Activated naive CD4-positive, alpha-beta T cell treated with anti-CD3 and anti-CD28 coated beads, Interleukin-2, amount 50 U/mL, for 16 hours (primary cell): Measurements from ENCODE around the gene CD151.

Experiments used
- DNase-seq: peaks from one replicate; pipeline ENCODE4 v3.0.0-alpha.2; 2020

CD151 gene

DNA sequence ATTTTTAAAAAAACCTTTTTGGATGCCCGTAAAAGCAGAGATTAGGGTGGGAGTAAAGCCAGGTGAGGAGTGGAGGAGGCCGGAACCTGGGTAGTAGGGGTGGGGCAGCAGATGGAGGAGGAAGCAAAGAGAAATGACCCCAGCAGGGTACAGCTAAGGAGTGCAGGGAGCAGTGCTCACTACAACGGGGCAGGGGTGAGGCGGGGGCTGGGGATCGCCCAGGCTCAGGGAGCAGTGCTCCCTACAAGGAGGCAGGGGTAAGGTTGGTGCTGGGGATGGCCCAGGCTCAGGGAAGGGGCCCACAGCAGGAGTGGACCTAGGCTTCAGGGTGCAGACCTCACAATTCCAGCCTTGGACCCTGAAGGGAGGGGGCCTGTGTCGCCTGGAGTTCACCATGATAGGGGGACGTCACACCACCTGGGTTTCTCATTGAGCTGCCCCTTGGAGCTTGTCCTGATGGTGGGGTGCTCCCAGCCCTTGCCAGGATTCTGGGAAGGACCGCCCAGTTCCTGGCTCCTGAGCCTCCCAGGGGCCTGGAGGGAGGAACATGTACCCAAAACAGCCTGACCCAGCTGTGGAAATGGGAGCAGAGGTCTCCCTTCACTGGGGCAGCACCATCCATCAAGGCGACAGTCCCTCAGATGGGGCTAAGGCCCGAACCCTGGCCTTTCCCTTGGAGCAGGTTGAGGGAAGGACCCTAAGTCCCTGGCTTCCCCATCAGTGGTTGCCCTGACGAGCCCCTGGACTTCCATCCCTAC lies 16.9 kb upstream of the CD151 start:
- DNase-seq: no peak

DNA sequence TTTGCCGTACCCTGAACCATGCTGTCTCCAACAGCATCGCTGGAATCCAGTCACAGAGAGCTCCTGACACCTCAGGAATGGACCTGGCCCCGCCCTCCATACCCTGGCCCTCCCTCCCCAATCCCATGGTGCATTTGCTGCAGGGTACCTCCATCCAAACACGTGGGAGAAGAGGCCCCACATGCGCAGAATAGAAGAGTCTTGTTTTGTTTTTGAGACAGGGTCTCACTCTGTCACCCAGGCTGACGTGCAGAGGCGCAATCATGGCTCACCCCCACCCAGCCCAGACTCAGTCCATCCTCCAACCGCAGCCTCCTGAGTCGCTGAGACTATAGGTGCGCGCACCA lies 16.3 kb upstream of the CD151 start:
- no peak for DNase-seq

DNA sequence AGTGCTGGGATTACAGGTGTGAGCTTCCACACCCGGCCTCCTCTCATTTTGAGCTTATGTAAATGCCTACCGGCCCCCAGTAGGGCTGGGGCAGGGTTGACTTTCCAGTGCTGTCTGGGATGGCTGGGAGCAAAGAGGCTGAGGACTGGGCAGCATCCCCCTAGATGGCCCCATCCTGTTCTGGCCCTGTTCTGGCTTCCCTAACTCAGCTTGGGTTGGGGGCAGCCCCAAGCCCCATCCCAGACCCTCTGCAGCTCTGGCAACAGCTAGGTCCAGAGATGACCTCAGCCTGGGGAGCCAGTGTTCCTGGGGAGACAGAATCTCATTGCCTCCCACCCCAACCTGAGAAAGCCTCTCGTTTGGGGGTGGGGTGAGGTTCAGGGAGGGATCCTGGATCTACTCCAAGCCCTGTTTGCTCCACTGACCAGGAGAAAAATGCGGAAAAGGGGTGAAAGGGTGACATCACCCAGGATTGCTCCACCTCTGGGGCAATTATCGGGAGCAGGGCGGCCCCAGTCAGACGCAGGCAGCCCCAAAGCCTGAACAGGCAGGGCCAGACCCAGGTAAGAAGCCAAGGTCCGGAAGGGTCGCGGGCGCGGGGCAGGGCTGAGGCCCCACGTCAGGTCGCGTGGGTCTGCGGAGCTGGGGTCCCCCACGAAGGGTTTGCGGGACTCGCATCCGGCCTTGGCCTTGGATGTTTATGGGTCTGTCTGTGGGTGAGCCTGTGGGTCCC lies 14.2 kb upstream of the CD151 start, which contains the start of gene PNPLA2:
Gene PNPLA2, plus strand, starts transcription at position 519 of the 733 bp plus-strand sequence. CDS start 805 bp downstream, outside the sequence.
- no peak for DNase-seq

DNA sequence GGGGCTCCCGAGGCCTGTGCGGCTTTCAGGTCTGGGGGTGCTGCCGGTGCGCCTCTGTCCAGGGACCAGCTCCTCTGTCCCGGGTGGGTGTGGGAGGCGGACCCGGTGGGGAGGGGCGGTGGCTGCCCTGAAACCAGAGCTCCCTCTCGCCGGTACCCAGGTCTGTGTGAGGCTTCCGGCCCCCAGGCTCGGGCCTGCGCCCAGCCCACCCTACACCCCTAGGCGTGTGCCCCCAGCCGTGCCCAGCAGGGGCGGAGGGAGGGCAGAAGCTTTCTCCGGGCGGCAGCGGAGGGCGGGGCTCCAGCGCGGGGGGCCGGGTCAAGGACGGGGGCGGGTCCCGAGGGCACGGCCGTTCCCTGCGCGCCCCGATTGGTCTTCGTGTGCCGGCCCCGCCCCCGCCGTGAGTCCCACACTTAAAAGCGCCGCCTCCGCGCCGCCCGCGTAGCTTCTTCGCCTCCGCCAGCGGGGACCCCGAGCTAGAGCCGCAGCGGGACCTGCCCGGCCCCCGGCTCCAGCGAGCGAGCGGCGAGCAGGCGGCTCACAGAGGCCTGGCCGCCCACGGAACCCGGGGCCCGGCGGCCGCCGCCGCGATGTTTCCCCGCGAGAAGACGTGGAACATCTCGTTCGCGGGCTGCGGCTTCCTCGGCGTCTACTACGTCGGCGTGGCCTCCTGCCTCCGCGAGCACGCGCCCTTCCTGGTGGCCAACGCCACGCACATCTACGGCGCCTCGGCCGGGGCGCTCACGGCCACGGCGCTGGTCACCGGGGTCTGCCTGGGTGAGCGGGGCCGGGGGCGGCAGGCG lies 13.4 kb upstream of the CD151 start:
- DNase-seq: peak; percentile 90

DNA sequence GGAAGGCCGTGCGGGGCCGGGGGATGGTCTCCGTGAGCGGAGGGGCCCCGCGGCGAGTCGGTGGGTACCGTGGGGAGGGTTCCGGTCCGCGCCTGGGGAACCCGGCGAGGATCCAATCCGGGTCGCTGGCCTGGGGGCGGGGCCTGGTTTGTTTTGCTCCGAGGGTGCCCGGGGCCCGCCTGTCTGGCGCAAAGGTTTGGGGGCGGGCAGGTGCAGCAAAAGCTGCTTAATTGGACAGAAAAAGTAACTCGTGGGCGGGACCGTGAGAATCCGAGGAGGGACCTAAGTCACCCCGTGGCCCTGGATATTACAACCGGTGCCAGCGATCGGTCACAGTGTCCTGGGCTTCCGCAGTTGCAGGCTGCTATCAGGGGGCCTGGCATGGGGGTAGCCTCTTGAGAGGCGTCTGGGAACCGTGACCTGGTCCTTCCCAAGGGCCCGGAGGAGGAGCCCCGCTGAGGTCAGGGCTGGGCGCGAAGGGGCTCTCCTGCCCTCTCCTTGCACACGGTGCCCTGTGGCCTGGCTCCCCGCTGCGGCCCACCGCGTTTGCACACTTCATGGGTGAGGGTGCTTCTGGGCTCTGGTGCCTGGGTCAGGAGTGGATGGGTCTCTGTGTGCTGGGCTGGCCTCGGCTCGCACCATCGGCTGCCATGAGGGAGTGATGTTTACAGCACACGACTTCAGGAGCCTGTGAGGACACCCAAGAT lies 12.7 kb upstream of the CD151 start:
- DNase-seq: peak; percentile 95

DNA sequence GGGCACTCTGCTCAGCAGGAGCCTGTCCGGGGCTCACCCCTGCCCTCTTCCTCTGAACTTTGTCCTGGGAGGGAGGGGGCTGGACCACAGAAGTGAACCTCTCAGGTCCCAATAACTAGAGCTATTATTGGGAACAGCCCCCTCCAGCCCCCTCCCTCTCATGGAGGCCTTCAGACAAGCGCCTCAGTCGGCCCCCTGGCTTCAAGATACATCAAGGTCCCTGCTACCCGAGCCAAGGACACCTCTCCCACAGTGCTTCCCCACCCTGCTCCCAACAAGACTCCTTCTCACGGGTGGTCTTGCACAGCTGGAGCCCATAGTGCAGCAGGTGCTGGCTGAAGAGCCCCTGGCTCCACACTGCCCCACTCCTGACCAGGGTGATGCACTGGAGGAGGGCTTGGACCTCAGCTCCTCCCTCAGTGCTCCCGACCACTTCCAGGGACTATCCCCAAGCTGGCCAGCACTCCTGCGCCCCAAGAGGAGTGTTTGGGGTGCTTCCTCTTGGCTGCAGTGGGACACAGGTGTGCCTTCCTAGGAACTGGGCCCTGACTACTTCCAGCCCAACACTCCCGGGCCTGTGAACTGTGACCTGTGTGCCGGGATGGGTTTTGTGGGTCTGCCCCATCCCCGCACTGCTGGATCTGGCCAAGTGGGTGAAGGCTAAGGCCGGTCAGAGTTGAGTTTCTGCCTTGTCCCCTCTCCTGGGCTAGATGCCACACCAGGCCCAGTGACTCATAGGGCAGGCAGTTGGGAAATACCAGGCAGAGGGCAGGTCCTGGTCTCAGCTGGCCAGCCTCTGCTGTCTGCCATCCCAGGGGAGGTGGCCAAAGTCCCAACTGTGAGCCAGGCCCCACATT lies 11.9 kb upstream of the CD151 start:
- no peak for DNase-seq

DNA sequence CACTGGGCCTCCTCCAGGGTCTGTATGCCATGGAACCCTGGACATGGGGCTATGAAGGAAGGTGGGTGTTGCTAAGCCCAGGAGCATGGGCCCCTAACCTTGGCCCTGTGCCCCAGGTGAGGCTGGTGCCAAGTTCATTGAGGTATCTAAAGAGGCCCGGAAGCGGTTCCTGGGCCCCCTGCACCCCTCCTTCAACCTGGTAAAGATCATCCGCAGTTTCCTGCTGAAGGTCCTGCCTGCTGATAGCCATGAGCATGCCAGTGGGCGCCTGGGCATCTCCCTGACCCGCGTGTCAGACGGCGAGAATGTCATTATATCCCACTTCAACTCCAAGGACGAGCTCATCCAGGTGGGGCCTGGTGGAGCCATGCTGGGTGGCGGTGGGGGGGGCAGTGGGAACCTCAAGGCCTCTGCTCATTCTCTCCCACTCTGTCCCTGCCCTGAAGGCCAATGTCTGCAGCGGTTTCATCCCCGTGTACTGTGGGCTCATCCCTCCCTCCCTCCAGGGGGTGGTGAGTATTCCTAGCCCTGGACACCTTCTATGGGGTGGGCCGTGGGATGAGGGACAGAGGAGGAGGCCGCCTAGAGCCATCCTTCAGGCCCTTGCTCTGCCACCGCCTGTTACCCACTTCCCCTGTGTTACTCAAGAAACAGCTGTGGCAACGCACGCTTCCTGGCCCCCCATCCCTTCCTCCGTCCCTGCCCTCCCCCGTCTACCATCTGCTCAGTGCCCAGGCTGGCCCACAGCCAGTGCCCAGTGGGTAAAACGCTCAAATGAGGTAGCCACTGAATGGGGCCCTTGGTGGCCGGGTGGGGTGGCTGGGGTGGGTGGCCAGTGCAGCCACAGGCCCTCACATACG lies 11.0 kb upstream of the CD151 start:
- DNase-seq: no peak

DNA sequence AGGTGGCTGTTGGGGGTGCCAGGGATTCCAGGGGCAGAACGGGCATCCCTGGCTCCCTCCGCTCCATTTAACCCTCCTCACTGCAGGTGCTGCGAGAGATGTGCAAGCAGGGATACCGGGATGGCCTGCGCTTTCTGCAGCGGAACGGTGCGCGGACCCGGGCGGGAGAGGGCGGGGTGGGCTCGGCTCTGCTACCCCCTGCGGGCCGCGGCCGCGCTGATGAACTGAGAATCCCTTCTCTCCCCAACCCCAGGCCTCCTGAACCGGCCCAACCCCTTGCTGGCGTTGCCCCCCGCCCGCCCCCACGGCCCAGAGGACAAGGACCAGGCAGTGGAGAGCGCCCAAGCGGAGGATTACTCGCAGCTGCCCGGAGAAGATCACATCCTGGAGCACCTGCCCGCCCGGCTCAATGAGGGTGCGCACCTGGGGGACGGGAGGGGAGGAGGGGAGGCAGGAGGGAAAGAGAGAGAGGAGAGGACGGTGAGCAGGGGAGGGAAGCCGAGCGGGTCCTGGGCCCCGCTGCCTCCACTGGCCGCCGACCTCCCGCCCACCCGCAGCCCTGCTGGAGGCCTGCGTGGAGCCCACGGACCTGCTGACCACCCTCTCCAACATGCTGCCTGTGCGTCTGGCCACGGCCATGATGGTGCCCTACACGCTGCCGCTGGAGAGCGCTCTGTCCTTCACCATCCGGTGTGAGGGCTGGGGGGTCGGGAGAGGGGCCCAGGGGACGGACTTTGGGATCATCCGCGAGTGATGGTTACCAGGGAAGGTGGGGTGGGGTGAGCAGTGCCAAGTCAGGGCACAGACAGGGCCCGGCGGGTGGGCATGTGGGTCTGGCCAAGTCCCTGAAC lies 9.1 kb upstream of the CD151 start:
- no peak for DNase-seq

DNA sequence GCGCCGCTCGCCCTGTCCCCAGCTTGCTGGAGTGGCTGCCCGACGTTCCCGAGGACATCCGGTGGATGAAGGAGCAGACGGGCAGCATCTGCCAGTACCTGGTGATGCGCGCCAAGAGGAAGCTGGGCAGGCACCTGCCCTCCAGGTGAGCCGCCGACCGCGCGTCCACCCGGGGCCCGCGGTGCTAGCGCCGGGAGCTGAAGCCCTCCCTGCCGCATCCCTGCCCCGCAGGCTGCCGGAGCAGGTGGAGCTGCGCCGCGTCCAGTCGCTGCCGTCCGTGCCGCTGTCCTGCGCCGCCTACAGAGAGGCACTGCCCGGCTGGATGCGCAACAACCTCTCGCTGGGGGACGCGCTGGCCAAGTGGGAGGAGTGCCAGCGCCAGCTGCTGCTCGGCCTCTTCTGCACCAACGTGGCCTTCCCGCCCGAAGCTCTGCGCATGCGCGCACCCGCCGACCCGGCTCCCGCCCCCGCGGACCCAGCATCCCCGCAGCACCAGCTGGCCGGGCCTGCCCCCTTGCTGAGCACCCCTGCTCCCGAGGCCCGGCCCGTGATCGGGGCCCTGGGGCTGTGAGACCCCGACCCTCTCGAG lies 8.4 kb upstream of the CD151 start:
- no peak for DNase-seq

DNA sequence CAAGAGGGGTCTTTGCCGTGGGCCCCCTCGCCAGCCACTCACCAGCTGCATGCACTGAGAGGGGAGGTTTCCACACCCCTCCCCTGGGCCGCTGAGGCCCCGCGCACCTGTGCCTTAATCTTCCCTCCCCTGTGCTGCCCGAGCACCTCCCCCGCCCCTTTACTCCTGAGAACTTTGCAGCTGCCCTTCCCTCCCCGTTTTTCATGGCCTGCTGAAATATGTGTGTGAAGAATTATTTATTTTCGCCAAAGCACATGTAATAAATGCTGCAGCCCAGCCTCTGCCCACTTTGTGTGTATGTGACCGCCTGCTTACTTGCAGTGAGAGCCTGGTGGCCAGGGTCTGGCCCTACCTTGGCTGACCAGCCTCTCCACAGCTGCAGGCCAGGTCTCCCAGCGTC lies 7.8 kb upstream of the CD151 start:
- no peak for DNase-seq

DNA sequence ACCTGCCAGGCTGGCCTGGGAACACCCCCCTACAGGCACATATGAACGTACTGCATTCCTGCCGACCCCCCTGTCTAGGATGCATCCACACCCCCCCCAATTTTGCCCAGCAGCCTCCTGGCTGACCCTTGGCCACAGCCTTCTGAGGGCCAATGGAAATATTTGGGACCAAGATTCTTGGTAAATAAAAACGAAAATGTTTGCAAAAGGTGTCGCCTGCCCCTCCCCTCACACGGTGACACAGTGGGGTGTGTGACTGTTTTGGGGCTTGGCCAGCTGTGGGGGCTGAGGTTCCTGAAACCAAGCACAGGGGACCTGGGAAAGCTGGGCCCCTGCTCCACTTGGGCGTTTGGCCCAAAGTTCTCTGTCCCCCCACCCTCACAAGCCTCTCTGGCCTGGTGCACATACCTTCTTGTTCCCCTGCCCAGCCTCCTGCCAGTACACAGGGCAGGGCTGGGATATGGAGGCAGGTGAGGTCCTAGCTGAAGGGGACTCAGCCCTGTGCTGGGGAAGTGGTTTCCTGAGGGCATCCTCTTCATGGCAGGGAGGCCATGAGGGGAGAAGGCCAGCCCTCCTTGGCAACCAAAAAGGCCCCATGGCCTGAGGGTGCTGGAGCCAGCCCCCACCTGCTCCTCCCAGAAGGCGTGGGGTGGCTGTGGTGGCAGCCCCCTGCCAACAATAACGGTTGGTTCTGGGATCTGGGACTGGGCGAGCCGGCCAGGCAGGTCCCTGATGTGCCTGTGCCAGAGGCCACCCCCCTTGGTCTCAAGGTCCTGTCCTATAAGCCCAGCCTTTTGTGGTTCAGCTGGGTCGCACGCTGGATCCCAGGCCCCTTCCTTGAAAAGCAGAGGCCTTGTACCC lies 7.2 kb upstream of the CD151 start:
- no peak for DNase-seq

DNA sequence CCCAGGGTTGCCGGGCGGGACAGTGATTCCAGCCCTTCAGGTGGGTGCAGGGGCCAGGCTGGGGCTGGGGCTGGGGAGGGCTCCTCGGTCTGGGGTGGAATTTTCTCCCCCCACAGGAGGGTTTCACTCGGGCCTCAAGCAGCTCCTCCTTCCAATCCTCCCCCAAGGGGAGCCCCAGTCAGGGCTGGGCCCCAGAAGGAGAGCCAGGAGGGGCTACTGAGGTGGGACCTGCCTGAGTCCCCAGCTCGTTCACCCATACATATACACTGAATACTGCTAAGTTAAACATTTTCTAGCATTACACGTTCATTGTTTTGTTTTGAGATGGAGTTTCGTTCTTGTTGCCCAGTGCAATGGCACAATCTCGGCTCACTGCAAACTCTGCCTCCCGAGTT lies 6.5 kb upstream of the CD151 start:
- no peak for DNase-seq

DNA sequence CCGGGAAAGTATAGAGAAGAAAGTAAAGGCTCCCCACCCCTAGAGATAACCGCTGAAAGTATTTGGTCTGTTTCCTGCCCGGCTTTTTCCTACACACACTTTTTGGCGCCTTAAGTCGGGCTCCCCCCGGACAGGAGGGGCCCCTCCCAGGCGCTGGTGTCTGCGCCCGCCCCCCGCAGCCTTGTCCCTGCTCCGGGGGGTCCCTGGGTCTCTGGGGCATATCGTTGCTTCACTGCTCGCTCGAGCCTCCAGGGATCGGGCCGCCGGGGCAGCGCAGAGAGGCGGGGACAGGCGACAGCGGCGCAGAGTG lies 6.0 kb upstream of the CD151 start:
- DNase-seq: no peak

DNA sequence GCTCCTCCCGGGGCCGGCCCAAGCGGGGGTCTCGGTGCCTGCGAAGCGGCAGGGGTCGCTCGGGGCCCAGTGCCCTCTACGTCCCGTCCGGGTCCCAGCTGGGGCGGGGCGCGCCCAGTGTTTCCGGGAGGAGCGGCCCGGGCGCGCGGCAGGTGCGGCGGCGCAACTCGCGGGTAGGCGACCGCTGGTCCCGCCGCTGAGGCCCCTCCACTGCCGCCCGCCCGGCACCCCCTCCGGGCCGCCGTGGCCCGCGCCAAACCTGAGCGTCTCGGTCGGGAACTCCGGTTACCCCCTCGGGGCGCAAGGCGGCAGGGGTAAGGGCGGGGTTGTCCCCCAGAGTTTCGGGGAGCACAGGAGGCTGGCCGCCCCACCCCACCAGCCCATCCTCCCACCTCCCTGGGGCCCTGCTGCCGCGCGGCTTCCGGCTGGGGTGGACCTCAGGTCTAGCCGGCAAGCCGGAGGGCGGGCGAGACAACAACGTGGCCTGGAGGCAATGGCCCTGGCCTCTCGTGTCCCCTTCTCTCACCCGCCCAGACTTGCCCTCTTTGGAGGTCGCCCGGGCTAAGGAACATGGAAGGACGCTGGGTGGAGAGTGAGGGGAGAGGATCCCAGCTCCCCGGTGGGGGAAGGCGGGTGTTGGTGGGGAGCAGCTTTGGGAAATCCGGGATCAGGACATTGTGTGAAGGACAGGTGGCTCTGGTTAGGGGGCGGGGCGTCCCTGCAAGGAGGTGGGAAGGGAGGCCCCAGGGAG lies 5.4 kb upstream of the CD151 start:
- no peak for DNase-seq

DNA sequence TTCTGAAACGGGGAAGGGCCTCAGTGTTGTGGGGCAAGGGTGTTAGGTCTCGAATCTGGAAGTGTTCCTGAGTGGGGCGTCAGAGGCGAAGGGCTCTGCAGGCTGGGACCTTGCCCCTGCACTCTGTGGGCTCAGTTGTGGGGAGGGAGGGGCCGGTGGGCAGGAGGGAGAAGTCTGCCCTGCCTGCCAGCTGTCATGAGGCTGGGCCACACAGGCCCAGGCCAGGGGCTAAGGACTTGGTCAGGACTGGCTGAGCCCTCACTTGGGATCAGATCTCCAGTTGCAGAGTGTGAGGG lies 4.9 kb upstream of the CD151 start, which contains the start of gene CRACR2B:
Gene CRACR2B, plus strand, starts transcription at position 23 of the 296 bp plus-strand sequence. CDS start 689 bp downstream, outside the sequence.
- no peak for DNase-seq

DNA sequence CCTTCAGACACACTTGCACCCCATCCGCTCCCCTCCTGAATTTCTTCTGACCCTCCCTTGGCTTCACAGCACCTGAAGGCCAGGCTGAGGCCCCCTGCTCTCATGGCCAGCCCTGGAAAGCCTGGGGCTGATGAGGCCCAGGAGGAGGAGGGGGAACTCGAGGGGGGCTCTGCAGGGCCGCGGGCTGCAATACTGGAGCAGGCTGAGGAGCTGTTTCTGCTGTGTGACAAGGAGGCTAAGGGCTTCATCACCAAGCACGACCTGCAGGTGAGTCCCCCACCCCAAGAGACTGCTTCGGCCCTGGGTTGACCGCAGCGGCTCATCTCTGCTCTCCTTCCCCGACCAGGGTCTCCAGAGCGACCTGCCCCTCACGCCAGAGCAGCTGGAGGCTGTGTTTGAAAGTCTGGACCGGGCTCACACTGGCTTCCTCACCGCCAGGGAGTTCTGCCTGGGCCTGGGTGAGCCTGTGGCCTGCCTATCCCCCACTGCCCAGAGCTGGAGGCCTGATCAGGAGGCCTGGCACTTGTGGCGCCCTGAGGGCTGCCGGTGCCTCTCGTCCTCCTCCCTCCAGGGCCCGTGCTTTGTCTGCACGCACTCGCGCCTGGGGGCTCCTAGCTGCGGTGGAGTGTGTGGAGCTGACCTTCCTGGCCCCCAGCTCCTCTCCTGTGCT lies 4.1 kb upstream of the CD151 start:
- no peak for DNase-seq

DNA sequence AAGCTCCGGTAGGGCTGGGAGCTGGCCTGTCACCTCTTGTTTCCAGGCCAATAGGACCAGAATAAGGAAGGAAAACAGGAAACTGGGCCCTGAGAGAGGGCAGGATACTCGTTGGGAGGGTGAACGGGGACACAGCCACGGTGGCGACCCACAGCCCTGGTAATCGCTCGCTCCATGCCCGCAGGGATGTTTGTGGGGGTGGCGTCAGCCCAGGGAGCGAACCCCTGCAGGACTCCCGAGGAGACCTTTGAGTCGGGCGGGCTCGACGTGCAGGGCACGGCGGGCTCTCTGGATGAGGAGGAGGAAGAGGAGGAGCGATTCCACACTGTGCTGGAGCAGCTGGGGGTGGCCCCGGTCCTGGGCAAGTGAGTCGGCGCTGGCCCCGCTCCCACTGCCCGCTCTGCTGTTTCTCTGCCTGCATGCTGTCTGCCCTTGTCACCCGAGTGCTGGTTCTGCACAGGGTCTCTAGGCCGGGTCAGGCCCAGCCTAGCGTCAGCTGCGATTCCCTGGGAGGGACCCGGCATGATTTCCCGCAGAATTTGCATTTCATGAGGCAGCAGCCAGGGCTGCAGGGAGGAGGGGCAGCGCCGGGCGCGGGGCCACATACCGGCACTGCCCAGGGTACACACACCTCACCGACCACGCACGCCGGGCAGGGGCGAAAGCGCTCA lies 3.4 kb upstream of the CD151 start:
- no peak for DNase-seq
